ENCODE data around the gene F10.

DNA sequence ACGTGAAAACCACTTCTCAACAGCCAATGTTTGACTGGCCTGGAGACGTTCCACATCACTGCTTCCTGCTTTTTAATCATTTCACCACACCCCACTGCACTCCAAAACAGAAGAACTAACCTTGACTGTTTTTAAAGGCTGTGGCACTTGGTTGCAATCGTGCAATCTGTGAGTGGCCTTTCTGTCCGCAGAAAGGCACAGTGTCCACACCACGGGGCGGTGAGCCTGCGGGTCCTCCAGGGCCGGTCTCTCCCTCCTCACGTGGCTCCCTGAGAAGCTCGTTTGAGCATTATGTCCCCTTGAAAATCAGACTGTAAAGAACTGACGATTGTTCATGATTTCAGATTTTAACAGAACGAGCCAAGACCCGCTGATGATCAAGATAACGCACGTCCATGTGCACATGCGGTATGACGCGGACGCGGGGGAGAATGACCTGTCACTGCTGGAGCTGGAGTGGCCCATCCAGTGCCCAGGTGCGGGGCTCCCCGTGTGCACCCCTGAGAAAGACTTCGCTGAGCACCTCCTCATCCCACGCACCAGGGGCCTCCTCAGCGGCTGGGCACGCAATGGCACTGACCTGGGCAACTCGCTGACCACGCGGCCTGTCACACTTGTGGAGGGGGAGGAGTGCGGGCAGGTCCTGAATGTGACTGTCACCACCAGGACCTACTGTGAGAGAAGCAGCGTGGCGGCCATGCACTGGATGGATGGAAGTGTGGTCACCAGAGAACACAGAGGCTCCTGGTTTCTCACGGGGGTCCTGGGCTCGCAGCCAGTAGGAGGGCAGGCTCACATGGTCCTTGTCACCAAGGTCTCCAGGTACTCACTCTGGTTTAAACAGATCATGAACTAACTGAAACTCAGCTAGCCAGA is 48.9 kb downstream of the F10 start:
- TF ChIP-seq, protein P1, sequence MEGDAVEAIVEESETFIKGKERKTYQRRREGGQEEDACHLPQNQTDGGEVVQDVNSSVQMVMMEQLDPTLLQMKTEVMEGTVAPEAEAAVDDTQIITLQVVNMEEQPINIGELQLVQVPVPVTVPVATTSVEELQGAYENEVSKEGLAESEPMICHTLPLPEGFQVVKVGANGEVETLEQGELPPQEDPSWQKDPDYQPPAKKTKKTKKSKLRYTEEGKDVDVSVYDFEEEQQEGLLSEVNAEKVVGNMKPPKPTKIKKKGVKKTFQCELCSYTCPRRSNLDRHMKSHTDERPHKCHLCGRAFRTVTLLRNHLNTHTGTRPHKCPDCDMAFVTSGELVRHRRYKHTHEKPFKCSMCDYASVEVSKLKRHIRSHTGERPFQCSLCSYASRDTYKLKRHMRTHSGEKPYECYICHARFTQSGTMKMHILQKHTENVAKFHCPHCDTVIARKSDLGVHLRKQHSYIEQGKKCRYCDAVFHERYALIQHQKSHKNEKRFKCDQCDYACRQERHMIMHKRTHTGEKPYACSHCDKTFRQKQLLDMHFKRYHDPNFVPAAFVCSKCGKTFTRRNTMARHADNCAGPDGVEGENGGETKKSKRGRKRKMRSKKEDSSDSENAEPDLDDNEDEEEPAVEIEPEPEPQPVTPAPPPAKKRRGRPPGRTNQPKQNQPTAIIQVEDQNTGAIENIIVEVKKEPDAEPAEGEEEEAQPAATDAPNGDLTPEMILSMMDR (IDR thresholded peaks at IDR 0.05; ENCODE audit: low read depth, low read length, missing input control), result no peak
- TF ChIP-seq RAD21 (IDR thresholded peaks at IDR 0.05), result no peak
- TF ChIP-seq, protein P2, sequence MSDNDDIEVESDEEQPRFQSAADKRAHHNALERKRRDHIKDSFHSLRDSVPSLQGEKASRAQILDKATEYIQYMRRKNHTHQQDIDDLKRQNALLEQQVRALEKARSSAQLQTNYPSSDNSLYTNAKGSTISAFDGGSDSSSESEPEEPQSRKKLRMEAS (IDR thresholded peaks at IDR 0.05), result no peak
- no peak for TF ChIP-seq SP1 (IDR thresholded peaks at IDR 0.05)
- TF ChIP-seq, protein P3, sequence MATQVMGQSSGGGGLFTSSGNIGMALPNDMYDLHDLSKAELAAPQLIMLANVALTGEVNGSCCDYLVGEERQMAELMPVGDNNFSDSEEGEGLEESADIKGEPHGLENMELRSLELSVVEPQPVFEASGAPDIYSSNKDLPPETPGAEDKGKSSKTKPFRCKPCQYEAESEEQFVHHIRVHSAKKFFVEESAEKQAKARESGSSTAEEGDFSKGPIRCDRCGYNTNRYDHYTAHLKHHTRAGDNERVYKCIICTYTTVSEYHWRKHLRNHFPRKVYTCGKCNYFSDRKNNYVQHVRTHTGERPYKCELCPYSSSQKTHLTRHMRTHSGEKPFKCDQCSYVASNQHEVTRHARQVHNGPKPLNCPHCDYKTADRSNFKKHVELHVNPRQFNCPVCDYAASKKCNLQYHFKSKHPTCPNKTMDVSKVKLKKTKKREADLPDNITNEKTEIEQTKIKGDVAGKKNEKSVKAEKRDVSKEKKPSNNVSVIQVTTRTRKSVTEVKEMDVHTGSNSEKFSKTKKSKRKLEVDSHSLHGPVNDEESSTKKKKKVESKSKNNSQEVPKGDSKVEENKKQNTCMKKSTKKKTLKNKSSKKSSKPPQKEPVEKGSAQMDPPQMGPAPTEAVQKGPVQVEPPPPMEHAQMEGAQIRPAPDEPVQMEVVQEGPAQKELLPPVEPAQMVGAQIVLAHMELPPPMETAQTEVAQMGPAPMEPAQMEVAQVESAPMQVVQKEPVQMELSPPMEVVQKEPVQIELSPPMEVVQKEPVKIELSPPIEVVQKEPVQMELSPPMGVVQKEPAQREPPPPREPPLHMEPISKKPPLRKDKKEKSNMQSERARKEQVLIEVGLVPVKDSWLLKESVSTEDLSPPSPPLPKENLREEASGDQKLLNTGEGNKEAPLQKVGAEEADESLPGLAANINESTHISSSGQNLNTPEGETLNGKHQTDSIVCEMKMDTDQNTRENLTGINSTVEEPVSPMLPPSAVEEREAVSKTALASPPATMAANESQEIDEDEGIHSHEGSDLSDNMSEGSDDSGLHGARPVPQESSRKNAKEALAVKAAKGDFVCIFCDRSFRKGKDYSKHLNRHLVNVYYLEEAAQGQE (IDR thresholded peaks at IDR 0.05), result no peak
- no peak for TF ChIP-seq JUND (IDR thresholded peaks at IDR 0.05)
- TF ChIP-seq YY1 (IDR thresholded peaks at IDR 0.05), result no peak
